Ramos (cell line): Measurements from ENCODE around the gene DHRS9.

ENCODE experiments used
- in situ Hi-C: fragments of 300-500 bp; cut with MboI; formaldehyde crosslinking; loops from one replicate; pipeline ENCODE4 v1.14.3; 2022; ENCODE audit warnings: low sequenced_read_pairs; ENCODE audit not compliant: unreplicated experiment

DHRS9 gene

DNA sequence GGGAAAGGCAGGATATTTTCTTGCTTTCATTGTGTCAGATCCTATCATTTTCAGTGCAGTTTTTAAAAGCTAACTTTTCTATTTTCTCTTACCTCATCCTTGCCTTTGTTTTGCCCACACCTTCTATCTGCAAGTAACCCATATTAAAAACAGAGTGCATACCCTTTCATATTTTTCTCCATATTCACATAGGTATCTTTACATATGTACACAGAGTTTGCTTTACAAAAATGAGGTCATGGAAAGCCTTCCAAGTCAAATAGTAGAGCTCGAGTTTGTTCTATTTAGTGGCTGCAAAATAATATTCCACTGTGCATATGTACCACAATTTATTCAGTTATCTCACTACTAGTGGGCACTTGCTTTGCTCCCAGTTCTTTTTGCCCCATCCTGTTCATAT, 3.9 kb upstream of the DHRS9 start:
- in situ Hi-C loops = no loop called here

- in situ Hi-C loops = no loop called here
These were observed 3.4 kb upstream of the DHRS9 start for GRCh38 chr2:169065864-169066517.

- in situ Hi-C loops = no loop called here
These were observed 2.5 kb upstream of the DHRS9 start for GRCh38 chr2:169066897-169067296.

DNA sequence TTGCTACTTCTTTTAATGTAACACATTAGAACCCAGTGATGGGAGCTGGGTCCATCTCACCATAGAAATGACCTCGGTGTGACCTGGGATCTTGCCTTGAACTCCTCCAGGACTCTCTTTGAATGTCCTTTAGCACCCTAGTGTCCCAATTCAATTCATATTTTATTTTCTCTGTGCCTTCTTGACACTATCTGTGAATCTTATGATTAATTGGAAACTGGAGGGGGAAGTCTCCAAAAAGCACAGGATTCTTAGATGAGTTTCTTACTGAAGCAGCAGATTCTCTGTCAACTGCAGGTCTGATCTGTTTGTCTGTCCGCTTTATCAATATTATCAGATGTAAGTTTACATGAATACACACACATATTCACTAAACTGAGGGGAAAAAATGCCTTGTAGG, 470 bp downstream of the DHRS9 start:
- in situ Hi-C loops = no loop called here

DNA sequence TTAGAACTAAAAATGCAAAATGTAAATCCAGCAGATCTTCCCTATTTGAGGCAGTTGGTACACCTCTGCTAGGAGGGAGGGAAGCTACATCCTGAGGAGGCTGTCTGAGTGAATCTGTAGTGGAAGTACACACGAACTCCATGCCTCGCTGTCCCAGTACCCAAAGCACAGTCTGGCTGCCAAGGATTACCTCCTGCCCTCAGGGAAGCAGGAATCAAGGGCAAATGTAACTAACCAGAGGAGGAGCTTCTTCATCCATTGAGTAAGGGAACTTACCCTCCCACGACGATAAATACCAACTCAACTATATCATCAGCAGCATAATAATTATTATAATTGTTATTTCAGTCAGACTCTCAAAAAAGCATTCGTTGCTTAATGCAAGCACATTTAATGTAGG, 2.1 kb downstream of the DHRS9 start:
- in situ Hi-C loops = no loop called here

DNA sequence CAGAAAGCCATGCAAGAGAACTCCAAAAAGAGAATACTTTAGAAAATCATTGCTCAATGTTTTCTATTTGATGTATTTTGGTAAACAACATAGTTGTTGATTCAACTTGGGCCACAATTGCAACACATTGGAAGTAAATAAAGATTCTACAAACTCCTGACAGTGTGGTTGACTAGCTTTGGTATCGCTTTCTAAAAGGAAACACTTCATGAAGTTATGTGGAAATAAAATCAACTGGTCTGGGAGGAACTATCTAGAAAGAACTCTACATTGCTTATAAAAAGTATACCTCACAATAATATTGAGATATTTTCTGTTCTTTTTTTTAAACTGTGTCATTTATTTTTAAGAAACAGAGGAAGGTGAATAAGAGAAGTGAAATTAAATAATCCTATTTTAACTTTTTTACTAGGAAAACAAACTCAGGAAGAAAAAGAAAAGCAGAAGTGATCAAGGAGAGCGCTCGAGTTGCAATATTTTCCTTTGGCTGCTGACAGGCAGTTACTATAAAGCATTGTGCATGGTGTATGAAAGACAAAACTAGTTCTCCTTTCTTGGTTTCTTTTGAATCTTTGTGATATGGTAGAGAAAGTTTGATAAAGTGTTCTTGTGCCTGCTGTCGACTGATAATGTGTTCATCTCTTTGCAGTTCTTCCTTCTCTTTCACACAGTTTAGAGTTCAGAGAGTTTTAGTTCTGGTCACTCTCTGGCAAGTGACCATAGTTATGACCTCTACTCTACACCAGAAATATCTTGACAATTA, 3.0 kb downstream of the DHRS9 start:
- in situ Hi-C loops = no loop called here

DNA sequence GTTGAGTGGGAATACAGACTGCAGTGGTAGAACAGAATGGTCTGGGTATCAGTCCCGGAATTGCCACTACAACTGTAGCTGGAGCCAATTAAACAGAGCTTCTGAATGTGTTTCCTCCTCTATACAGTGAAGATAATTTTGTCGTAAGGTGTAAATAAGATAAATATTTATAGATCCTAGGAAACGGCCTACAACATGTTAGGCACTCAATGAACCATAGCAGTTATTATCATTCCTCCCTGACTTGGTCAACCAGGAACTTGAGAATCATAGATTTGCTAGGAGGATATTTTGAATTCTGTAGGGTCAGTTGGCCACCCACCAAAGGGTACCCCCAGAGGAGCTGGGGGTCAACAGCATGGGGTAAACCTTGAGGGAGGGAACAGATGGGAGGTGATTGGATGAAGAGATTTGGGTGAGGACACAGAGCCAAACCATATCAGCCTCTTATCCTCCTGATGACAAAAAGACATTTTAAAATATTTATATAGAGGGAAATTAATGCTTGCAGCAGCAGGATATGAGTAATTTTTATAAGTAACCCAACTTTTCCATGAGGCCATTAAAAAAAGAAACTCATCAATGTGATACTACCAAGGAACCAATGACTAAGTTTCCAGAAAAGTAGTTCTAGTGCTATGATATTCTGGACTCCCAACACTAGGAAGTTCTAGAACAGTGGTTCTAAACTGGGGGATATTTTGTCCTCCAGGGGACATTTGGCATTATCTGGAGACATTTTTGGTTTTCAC, 4.0 kb downstream of the DHRS9 start:
- in situ Hi-C loops = no loop called here

- in situ Hi-C loops = no loop called here
These were observed 4.8 kb downstream of the DHRS9 start for GRCh38 chr2:169073963-169074751.

GRCh38 chr2:169077674-169078240, 8.4 kb downstream of the DHRS9 start:
- in situ Hi-C loops = no loop called here

DNA sequence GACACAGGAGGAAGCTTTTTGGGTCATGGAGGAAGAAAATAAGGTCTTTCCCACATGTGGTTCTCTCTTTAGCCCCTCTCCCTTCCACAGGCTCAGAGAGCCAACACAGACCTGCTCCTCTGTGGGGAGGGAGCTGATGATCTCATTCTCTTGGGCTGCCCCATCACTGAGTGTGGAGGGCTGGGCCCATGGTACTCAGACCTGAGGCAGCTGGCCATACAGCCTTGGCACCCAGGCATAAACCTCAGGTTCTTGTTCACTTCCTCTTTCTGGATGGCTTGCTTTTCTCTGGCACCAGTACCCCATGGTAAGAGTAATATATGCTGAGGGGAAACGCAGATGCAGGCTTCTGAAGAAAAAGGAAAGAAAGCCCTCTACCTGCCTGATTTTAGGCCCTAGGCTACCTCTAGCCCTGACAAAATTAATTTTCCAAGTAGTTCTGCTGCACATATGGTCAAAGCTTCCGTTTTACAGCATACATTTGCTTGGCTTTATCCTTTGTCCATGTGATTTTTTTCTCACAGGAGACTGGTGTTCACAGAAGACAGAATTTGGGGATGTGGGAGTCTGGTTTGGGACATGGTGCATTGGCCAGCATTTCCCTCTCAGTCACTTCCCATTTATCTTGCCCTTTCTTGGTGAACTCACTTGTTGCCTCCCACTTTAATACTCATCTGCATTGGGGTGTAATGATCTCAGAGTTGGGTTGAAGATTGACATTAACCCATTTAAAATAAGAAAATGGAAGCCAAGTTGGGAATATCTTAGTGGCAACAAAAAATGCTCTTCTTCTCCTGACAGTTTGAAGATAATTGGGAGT, 11.1 kb downstream of the DHRS9 start:
- in situ Hi-C loops = no loop called here

- in situ Hi-C loops = no loop called here
These were observed 12.2 kb downstream of the DHRS9 start for GRCh38 chr2:169081551-169081950.

GRCh38 chr2:169082995-169083394, 13.6 kb downstream of the DHRS9 start:
- in situ Hi-C loops = no loop called here

DNA sequence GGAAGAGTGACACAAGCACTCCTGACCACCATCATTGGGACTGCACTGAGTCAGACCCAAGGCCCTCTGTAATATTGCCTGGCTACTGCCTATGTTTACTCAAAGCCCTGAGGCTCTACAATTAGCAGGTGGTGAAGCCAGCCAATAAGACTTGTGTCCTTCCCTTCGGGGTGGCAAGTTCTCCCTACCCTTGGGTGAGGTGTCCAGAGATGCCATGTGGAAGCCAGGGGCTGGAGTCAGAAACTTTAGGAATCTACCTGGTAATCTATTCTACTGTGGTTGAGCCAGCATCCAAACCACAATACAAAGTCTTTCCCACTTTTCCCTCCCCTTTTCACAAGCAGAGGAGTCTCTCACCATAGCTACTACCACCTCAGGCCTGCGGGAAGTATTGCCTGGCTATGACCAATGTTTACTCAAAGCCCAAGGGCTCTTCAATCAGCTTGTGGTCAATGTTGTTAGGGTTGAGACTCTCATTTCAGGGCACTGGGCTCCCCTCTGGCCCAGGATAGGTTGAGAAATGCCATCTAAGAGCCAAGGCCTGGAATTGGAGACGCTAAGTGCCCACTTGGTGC, 17.6 kb downstream of the DHRS9 start:
- in situ Hi-C loops = no loop called here

DNA sequence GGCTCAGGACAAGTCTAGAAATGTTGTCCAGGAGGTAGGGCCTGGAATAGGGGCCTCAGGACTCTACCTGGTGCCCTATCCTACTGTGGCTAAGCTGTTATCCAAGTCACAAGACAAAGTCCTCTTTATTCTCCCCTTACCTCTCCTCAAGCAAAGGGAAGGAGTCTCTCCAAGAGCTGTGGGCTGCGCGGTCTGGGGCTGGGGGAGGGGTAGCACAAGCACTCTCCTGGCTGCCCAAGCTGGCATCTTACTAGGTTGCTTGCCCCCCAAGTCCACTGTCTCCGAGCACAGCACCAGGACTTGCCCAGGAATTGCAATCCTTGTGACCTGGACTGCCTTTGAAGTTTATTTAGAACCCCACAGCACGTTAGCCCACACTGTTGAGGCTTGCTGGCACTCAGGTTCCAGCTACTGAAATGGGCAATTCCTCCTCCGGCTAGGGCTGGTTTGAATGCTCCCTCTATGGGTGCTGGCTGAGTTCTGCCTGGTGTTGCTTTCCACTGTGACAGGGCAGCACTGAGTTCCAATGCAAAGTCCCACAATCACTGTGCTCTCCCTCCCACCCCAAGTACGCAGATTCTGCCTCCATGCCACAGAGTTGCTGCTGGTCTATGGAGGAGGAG, 18.5 kb downstream of the DHRS9 start:
- in situ Hi-C loops = no loop called here

GRCh38 chr2:169089182-169089581, 19.8 kb downstream of the DHRS9 start:
- in situ Hi-C loops = no loop called here

GRCh38 chr2:169090133-169090820, 20.9 kb downstream of the DHRS9 start:
- in situ Hi-C loops = no loop called here

DNA sequence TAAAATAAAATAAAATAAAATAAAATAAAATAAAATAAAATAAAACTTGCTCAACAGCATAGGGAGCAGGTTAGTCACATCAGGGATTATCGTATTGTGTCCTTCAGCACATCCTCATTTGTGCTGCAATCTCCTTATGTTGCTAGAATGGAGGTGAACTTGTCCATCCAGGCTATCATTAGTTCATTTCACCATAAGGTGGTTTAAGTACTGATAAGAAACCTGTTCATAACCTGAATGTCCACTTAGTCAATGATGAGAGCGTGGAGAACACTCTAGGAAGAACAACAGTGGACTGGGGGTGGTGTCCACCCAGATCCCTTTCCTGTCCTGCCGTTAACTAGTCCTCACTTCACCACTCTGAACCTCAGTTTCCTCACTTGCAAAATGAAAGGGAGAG, 21.9 kb downstream of the DHRS9 start:
- in situ Hi-C loops = no loop called here
